ENCODE measurements around the gene TDRD9.
"Not testable (repeated sequence)": the region's sequence is repeated elsewhere in the genome, so short reads cannot be mapped to it uniquely, and the experiment has no call there.

The TDRD9 gene

GRCh38 chr14:103966631-103967030, 38.4 kb downstream of the TDRD9 start:
- Histone ChIP-seq H3K36me3 (ENCODE audit: insufficient read depth, low read length) (no peaks in the 10 kb centered on the region), H3K9me3 (ENCODE audit: control insufficient read depth, insufficient read depth, low read length) (no peaks in the 10 kb centered on the region), H3K4me1 (ENCODE audit: insufficient read depth, low read length) (no peaks in the 10 kb centered on the region), H3K9ac (ENCODE audit: low read depth, low read length) (no peak overlapping the region)

- H3K9me3 ChIP-seq (ENCODE audit: control insufficient read depth, insufficient read depth, low read length) = no peaks in the 10 kb centered on the region
- H3K36me3 ChIP-seq (ENCODE audit: insufficient read depth, low read length) = no peaks in the 10 kb centered on the region
- H3K4me1 ChIP-seq (ENCODE audit: insufficient read depth, low read length) = no peaks in the 10 kb centered on the region
- H3K9ac ChIP-seq (ENCODE audit: low read depth, low read length) = no peak overlapping the region
These were observed 41.7 kb downstream of the TDRD9 start for GRCh38 chr14:103969961-103970360.

GRCh38 chr14:103973354-103973753, 45.1 kb downstream of the TDRD9 start:
- Histone ChIP-seq H3K36me3 (ENCODE audit: insufficient read depth, low read length) (no peaks in the 10 kb centered on the region), H3K9ac (ENCODE audit: low read depth, low read length) (no peak overlapping the region), H3K4me1 (ENCODE audit: insufficient read depth, low read length) (no peaks in the 10 kb centered on the region), H3K9me3 (ENCODE audit: control insufficient read depth, insufficient read depth, low read length) (no peaks in the 10 kb centered on the region)

DNA sequence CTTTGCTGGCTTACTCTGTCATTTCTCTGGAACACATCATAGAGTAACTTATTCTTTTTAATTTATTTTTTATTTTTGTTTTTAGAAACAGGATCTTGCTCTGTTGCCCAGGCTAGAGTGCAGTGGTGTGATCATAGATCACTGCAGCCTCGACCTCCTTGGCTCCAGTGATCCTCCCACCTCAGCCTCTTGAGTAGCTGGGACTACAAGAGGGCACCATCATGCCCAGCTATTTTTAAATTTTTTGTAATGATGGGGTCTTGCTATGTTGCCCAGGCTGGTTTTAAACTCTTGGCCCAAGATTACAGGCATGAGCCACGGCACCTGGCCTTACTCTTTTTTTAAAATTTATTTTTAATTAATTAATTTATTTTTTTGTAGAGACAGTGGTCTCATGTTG, 46.3 kb downstream of the TDRD9 start:
- Histone ChIP-seq H3K9ac (ENCODE audit: low read depth, low read length) (no peak overlapping the region), H3K4me1 (ENCODE audit: insufficient read depth, low read length) (no peaks in the 10 kb centered on the region), H3K9me3 (ENCODE audit: control insufficient read depth, insufficient read depth, low read length) (no peaks in the 10 kb centered on the region), H3K36me3 (ENCODE audit: insufficient read depth, low read length) (no peaks in the 10 kb centered on the region)

DNA sequence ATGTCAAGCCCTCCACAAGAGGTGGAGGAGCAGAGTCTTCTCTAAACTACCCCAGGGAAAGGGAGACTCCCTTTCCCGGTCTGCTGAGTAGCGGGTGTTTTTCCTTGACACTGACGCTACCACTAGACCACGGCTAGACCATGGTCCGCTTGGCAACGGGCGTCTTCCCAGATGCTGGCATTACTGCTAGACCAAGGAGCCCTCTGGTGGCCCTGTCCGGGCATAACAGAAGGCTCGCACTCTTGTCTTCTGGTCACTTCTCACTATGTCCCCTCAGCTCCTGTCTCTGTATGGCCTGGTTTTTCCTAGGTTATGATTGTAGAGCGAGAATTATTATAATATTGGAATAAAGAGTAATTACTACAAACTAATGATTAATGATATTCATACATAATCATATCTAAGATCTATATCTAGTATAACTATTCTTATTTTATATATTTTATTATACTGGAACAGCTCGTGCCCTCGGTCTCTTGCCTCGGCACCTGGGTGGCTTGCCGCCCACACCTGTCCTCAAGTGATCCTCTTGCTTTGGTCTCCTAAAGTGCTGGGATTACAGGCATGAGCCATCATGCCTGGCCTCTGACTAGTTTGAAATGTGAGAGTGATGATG, 52.5 kb downstream of the TDRD9 start:
- not testable (repeated sequence) for H3K4me1 ChIP-seq (ENCODE audit: insufficient read depth, low read length); H3K9me3 ChIP-seq (ENCODE audit: control insufficient read depth, insufficient read depth, low read length); H3K9ac ChIP-seq (ENCODE audit: low read depth, low read length); H3K36me3 ChIP-seq (ENCODE audit: insufficient read depth, low read length)

DNA sequence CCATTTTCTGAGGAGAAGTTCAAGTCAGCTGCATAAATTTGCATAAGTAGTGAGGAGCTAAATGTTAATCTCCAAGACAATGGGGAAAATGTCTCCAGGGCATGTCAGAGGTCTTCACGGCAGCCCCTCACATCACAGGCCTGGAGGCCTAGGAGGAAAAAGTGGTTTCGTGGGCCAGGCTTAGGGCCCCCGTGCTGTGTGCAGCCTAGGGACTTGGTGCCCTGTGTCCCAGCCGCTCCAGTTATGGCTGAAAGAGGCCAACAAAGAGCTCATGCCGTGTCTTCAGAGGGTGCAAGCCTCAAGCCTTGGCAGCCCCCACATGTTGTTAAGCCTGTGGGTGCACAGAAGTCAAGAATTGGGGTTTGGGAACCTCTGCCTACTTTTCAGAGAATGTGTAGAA, 55.9 kb downstream of the TDRD9 start:
- Histone ChIP-seq H3K9me3 (ENCODE audit: control insufficient read depth, insufficient read depth, low read length) (peaks cover 13% of the 10 kb centered on the region; the same call in 1 of the 2 replicates), H3K4me1 (ENCODE audit: insufficient read depth, low read length) (no peaks in the 10 kb centered on the region), H3K9ac (ENCODE audit: low read depth, low read length) (no peak overlapping the region), H3K36me3 (ENCODE audit: insufficient read depth, low read length) (no peaks in the 10 kb centered on the region)

DNA sequence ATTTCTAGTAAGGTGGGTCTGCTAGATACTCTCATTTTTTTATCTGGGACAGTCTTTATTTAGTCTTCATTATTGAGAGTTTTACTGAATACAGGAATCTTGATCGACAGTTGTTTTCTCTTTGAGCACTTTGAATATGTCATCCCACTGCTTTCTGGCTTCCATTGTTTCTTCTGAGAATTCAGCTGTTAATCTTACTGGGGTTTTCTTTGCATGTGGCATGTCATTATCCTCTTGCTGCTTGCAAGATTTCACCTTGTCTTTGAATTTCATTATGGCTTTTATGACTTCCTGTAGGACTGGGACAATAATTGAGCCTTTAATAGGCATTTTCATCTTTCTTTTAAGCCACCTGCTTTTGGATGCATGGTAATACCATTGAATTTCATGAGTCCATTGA, 60.8 kb downstream of the TDRD9 start:
- Histone ChIP-seq H3K4me1 (ENCODE audit: insufficient read depth, low read length) (no peaks in the 10 kb centered on the region), H3K9ac (ENCODE audit: low read depth, low read length) (no peak overlapping the region), H3K36me3 (ENCODE audit: insufficient read depth, low read length) (no peaks in the 10 kb centered on the region), H3K9me3 (ENCODE audit: control insufficient read depth, insufficient read depth, low read length) (peaks cover 17% of the 10 kb centered on the region; the same call in 1 of the 2 replicates)

- Histone ChIP-seq H3K36me3 (ENCODE audit: insufficient read depth, low read length) (no peaks in the 10 kb centered on the region), H3K9ac (ENCODE audit: low read depth, low read length) (no peak overlapping the region), H3K4me1 (ENCODE audit: insufficient read depth, low read length) (peaks cover under 1% of the 10 kb centered on the region; the same call in 1 of the 2 replicates), H3K9me3 (ENCODE audit: control insufficient read depth, insufficient read depth, low read length) (peaks cover 17% of the 10 kb centered on the region; the same call in 1 of the 2 replicates)
These were observed 61.7 kb downstream of the TDRD9 start for GRCh38 chr14:103989964-103990363.

- Histone ChIP-seq H3K9ac (ENCODE audit: low read depth, low read length) (no peak overlapping the region), H3K36me3 (ENCODE audit: insufficient read depth, low read length) (no peaks in the 10 kb centered on the region), H3K4me1 (ENCODE audit: insufficient read depth, low read length) (peaks cover 8% of the 10 kb centered on the region), H3K9me3 (ENCODE audit: control insufficient read depth, insufficient read depth, low read length) (0 out of 2 replicates have a peak, but pooled peaks cover 3% of the 10 kb centered on the region)
These were observed 66.4 kb downstream of the TDRD9 start for GRCh38 chr14:103994535-103995184.

DNA sequence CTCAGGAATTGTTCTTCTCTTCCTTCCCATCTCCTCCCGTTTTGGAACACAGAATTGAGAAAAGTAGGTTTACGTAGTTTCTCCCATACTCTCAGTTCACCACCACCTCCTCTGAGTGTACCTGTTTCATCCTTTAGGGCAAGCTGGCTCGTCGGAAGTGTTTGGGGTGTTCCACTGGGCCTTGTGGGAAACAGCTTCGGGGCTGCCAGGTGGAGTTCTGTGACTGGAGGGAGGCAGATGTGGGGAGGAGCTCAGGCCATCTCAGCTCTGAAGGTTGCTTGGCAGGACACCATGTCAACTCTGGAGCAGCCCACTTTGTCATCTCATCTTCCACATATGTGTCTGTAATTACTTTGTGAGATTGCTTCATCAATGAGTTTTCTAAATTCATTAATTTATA, 67.6 kb downstream of the TDRD9 start:
- Histone ChIP-seq H3K9ac (ENCODE audit: low read depth, low read length) (no peak overlapping the region), H3K9me3 (ENCODE audit: control insufficient read depth, insufficient read depth, low read length) (no peaks in the 10 kb centered on the region), H3K36me3 (ENCODE audit: insufficient read depth, low read length) (no peaks in the 10 kb centered on the region), H3K4me1 (ENCODE audit: insufficient read depth, low read length) (peaks cover 8% of the 10 kb centered on the region)

- peaks cover 8% of the 10 kb centered on the region for H3K4me1 ChIP-seq (ENCODE audit: insufficient read depth, low read length)
- no peaks in the 10 kb centered on the region for H3K36me3 ChIP-seq (ENCODE audit: insufficient read depth, low read length)
- no peak overlapping the region for H3K9ac ChIP-seq (ENCODE audit: low read depth, low read length)
- no peaks in the 10 kb centered on the region for H3K9me3 ChIP-seq (ENCODE audit: control insufficient read depth, insufficient read depth, low read length)
These were observed 69.1 kb downstream of the TDRD9 start for GRCh38 chr14:103997391-103997790.

- peaks cover 8% of the 10 kb centered on the region for H3K4me1 ChIP-seq (ENCODE audit: insufficient read depth, low read length)
- no peaks in the 10 kb centered on the region for H3K36me3 ChIP-seq (ENCODE audit: insufficient read depth, low read length)
- no peaks in the 10 kb centered on the region for H3K9me3 ChIP-seq (ENCODE audit: control insufficient read depth, insufficient read depth, low read length)
- no peak overlapping the region for H3K9ac ChIP-seq (ENCODE audit: low read depth, low read length)
These were observed 69.8 kb downstream of the TDRD9 start for GRCh38 chr14:103998027-103998426.

DNA sequence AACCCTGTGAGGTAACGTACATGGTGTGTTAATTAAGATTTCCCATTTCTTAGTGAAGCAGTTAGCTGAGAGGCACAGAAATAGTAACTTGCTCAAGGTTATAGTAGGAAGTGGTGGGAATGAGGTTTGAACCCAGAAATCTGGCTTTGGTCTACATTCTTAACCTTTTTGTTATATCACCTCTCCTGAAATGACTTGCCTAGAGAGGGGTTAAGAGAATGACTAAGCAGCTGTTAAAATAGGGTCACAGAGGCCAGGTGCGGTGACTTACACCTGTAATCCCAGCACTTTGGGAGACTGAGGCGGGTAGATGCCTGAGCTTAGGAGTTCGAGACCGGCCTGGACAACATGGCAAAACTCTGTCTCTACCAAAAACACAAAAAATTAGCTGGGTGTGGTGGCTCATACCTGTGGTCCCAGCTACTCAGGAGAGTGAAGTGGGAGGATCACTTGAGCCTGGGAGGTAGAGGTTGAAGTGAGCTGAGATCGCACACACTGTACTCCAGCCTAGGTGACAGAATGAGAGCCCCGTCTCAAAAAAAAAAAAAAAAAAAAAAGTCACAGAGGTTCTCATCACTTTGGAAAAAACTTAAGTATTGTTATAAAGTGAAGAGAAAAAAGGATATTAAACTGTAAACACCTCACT, 71.7 kb downstream of the TDRD9 start:
- no peaks in the 10 kb centered on the region for H3K9me3 ChIP-seq (ENCODE audit: control insufficient read depth, insufficient read depth, low read length)
- H3K4me1 ChIP-seq (ENCODE audit: insufficient read depth, low read length) = peaks cover 8% of the 10 kb centered on the region
- no peaks in the 10 kb centered on the region for H3K36me3 ChIP-seq (ENCODE audit: insufficient read depth, low read length)
- H3K9ac ChIP-seq (ENCODE audit: low read depth, low read length) = no peak overlapping the region

- no peak overlapping the region for H3K9ac ChIP-seq (ENCODE audit: low read depth, low read length)
- no peaks in the 10 kb centered on the region for H3K9me3 ChIP-seq (ENCODE audit: control insufficient read depth, insufficient read depth, low read length)
- H3K4me1 ChIP-seq (ENCODE audit: insufficient read depth, low read length) = no peaks in the 10 kb centered on the region
- no peaks in the 10 kb centered on the region for H3K36me3 ChIP-seq (ENCODE audit: insufficient read depth, low read length)
These were observed 72.7 kb downstream of the TDRD9 start for GRCh38 chr14:104001003-104001402.

DNA sequence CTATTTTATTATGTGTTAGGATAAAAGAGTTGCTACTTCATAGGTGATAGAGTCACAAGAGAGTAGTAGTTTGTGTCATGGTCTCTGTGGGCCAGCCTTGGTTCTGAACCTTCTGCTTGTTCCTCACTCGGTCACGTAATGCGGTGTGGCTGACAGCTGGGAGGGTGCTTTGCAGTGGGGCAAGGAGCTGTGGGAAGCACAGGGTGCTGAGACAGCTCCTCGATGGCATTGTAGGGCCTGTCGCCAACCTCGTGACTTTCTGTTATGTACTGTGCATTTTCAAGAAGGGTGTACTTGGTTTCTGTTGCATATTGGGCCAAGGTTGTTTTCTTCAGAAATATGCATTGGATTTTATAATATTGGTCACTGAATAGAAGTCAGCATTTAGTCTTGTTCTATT, 75.4 kb downstream of the TDRD9 start:
- Histone ChIP-seq H3K4me1 (ENCODE audit: insufficient read depth, low read length) (no peaks in the 10 kb centered on the region), H3K9me3 (ENCODE audit: control insufficient read depth, insufficient read depth, low read length) (no peaks in the 10 kb centered on the region), H3K36me3 (ENCODE audit: insufficient read depth, low read length) (no peaks in the 10 kb centered on the region), H3K9ac (ENCODE audit: low read depth, low read length) (no peak overlapping the region)
